ENCODE data around the gene ANGPTL8.

Gene ANGPTL8

GRCh38 chr19:11232555-11232954 is 6.9 kb upstream of the ANGPTL8 start:
- no peak for DNase-seq (ENCODE audit: low read depth, low spot score)
- no peak overlapping the region for H3K27ac ChIP-seq

GRCh38 chr19:11233073-11233472 is 6.3 kb upstream of the ANGPTL8 start:
- H3K27ac ChIP-seq: no peak overlapping the region
- DNase-seq (ENCODE audit: low read depth, low spot score): no peak

DNA sequence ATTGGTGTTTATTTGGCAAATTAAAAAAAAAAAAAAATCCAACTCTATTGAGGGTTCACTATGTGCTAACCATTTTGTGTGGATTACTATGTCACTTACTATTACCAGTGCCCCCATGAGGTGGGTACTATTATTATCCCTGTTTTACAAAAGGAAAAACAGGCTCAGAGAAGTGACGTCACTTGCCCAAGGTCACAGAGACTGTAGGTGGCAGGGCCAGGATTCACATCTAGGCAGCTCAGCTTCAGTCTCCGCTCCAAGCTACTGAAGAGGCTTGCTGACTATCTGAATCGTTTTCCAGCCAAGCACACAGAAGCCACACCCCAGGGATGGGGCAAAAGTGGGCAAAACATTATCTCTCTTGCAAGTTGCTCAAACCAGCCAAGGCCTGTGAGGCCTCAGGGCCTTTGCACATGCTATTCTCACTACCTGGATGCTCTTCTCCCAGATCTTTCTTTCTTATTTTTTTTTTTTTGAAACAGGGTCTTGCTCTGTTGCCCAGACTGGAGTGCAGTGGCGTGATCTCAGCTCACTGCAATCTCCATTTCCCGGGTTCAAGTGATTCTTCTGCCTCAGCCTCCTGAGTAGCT is 4.8 kb upstream of the ANGPTL8 start:
- no peak for DNase-seq (ENCODE audit: low read depth, low spot score)
- no peak overlapping the region for H3K27ac ChIP-seq

DNA sequence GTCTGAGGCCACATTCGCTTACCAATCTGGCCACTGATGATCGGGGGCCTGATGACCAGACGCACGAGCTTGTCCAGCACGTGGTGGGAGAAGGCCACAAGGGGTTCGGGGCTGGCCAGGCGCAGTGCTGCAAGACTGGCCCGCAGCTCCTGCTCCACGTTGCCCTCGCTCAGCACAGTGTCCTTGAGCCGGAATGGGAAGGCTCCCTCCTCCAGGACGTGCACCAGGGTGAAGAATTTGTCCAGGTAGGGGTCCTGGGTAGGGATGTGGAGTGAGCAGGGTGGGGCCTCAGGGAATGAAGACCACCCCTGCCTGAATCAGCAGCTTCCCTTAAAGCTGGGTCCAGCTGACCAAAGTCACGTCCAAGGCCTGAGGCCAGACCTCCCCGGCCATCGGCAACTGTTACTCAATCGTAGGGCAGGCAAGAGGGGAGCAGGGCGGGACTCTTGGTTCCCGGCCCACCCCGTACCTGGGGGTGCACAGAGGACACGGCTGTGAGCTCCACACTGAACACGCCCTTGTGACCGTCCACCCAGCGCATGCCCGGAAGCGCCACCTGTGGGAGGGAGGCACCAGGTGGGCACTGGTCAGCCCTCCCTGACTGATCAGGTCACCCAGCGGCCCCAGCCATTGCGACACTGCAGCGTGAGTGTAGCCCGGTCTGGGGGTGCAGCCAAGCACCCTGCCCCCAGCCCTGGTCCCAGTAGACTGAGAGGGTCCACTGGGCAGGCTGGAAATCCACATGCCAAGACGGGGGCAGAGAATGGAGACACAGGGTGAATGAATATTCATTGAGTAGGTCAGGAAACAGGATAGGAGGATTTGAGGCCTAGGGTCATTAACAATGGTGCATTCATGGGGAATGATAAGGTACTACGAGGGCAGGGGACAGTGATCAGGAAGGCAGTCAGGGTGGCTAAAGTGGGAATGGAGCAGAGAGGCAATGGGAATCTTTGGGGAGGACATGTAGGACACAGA is 2.8 kb upstream of the ANGPTL8 start:
- H3K27ac ChIP-seq: no peak overlapping the region
- DNase-seq (ENCODE audit: low read depth, low spot score): no peak

GRCh38 chr19:11237321-11237720 is 2.1 kb upstream of the ANGPTL8 start:
- no peak for DNase-seq (ENCODE audit: low read depth, low spot score)
- H3K27ac ChIP-seq: no peak overlapping the region

- H3K27ac ChIP-seq: no peak overlapping the region
- no peak for DNase-seq (ENCODE audit: low read depth, low spot score)
Measured at GRCh38 chr19:11238041-11238440, 1.4 kb upstream of the ANGPTL8 start.

GRCh38 chr19:11238781-11239376 is 540 bp upstream of the ANGPTL8 start:
- no peak for DNase-seq (ENCODE audit: low read depth, low spot score)
- H3K27ac ChIP-seq: no peak overlapping the region

- DNase-seq (ENCODE audit: low read depth, low spot score): no peak
- no peak overlapping the region for H3K27ac ChIP-seq
Measured at GRCh38 chr19:11240008-11240444, 607 bp downstream of the ANGPTL8 start.

GRCh38 chr19:11242025-11242424 is 2.6 kb downstream of the ANGPTL8 start:
- DNase-seq (ENCODE audit: low read depth, low spot score): no peak
- H3K27ac ChIP-seq: no peak overlapping the region

GRCh38 chr19:11242864-11243797 is 3.7 kb downstream of the ANGPTL8 start:
- H3K27ac ChIP-seq: no peak overlapping the region
- no peak for DNase-seq (ENCODE audit: low read depth, low spot score)

DNA sequence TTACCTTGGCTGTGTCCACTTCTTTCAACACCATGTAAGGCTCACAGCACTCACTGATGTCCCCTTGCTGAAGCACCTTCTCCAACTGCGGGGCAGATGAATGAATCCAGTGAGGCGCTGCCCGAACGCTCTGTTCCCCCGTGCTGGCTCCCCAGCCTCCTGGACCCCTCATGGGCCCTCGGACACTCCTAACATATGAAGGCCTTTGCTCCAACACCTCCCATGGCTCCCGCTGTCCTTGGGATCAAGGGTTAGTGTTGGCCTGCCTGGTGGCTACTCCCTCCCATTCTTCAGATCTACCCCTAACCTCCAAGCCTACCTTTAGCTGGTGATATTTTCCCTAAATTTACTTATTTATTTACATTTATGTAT is 4.4 kb downstream of the ANGPTL8 start:
- DNase-seq (ENCODE audit: low read depth, low spot score): no peak
- H3K27ac ChIP-seq: no peak overlapping the region

- H3K27ac ChIP-seq: no peak overlapping the region
- no peak for DNase-seq (ENCODE audit: low read depth, low spot score)
Measured at GRCh38 chr19:11244846-11245589, 5.6 kb downstream of the ANGPTL8 start.

GRCh38 chr19:11246941-11247340 is 7.5 kb downstream of the ANGPTL8 start:
- DNase-seq (ENCODE audit: low read depth, low spot score): no peak
- no peak overlapping the region for H3K27ac ChIP-seq

DNA sequence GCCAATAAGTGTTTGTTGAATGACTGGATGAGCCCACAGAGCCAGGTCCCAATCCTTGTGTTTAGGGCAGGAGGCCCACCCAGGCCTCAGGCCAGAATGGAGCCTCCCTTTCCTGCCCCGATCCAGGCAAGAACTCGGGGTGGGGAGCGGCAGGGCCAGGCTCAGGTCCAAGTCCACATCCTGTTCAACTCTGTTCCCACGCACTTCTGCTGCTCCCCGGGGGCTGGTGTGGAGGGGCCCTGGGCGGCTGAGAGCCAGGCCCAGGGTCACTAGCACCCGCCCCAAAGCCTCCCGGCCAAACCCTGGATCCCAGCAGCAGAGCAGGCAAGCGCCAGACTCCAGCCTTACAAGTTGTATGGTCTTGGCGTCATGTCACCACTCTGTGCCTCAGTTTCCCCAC is 8.0 kb downstream of the ANGPTL8 start:
- no peak for DNase-seq (ENCODE audit: low read depth, low spot score)
- no peak overlapping the region for H3K27ac ChIP-seq

GRCh38 chr19:11247934-11248333 is 8.5 kb downstream of the ANGPTL8 start:
- DNase-seq (ENCODE audit: low read depth, low spot score): no peak
- H3K27ac ChIP-seq: no peak overlapping the region

GRCh38 chr19:11248852-11249251 is 9.4 kb downstream of the ANGPTL8 start:
- DNase-seq (ENCODE audit: low read depth, low spot score): no peak
- H3K27ac ChIP-seq: no peak overlapping the region

DNA sequence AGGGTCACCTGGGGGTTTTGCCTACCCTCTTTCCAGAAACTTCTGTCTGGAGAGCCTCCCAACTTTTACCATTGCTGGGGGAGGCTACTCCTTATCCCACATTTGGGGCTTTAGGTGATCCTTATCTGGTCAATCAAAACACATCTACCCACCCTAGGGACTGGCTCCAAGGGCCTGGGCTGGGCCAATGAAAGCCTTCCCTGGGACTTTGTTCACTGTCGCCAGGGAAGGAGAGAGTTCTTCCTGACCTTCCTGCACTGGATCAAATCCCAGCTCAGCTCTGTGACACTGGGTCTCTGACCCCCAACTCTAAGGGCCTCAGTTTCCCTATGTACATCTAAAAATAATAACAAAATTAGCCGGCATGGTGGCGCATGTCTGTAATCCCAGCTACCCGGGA is 11.8 kb downstream of the ANGPTL8 start:
- no peak for DNase-seq (ENCODE audit: low read depth, low spot score)
- no peak overlapping the region for H3K27ac ChIP-seq

GRCh38 chr19:11251650-11252314 is 12.4 kb downstream of the ANGPTL8 start:
- DNase-seq (ENCODE audit: low read depth, low spot score): no peak
- H3K27ac ChIP-seq: no peak overlapping the region
